Medulla oblongata (tissue), 1 donor: ENCODE results near the gene SPOPL.
A peak's percentile ranks its signal among the peaks of the same experiment; 100 is the strongest.

Source experiments
- DNase-seq: peaks from one replicate; pipeline ENCODE4 v3.0.0-alpha.2; 2015; ENCODE audit errors: extremely low spot score

The SPOPL gene

DNA sequence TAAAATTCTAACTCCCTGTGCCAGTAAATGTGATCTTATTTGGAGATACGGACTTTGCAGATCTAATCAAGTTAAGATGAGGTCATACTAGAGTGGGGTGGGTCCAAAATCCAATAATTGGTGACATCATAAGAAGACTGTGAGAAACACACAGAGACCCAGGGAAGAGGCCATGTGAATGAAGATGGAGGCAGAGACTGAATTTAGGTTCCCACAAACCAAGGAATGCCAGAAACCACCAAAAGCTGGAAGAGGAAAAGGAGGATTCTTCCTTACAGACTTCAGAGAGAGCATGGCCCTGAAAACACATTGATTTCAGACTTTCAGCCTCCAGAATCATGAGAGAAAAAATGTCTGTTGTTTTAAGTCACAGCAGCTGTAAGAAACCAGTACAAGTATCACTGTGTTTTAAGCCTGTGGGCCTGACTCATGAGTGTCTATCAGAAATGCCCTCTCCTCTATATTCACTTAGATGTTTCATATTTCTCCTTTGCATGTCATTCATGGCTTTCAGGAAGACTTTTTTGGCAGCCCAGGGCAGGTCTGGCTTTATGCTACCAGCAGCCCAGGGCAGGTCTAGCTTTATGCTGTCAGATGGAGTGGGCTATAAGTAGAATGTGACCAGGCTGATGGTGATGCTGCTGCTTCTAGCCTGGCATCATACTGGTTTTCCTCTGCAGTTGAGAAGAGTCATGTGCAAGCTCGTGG is 100.0 kb downstream of the SPOPL start:
- no peak for DNase-seq

DNA sequence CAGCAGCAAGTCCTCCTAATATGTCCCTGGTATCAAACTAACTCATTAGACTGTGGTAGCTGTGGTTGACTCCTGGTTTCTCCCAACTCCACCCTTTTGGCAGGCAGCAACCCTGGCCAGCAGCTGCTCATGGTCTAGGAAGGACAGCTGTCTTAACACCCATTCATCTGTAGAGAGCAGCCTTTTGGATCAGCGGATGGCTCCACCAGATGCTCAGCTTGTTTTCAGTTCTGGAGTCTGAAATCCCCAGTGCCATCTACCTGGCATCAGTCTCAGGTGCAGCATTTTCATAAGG is 100.5 kb downstream of the SPOPL start:
- no peak for DNase-seq

GRCh38 chr2:138607746-138608145 is 106.2 kb downstream of the SPOPL start:
- no peak for DNase-seq

- no peak for DNase-seq
These were observed 107.9 kb downstream of the SPOPL start for GRCh38 chr2:138609446-138609845.

- no peak for DNase-seq
These were observed 108.8 kb downstream of the SPOPL start for GRCh38 chr2:138610201-138610953.

DNA sequence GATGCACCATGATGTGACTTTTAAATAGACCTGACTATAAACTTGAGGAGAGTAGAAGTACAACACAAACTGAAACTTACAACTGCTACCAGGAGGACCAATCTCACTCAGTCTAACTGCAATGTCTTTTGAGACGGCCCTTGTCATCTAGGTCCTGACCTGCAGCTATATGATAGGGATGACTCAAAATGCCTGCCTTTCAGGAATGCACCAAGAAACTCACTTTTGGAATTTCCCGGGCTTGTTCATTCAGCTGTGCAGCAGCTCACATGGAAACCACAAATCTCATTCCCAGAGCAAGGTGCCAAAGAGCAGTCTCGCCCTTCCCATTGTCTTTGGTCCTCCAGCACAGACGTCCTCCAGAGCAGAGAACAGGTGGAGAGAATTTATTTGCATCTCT is 113.7 kb downstream of the SPOPL start:
- DNase-seq, result no peak

GRCh38 chr2:138617026-138617425 is 115.5 kb downstream of the SPOPL start:
- DNase-seq, result no peak

DNA sequence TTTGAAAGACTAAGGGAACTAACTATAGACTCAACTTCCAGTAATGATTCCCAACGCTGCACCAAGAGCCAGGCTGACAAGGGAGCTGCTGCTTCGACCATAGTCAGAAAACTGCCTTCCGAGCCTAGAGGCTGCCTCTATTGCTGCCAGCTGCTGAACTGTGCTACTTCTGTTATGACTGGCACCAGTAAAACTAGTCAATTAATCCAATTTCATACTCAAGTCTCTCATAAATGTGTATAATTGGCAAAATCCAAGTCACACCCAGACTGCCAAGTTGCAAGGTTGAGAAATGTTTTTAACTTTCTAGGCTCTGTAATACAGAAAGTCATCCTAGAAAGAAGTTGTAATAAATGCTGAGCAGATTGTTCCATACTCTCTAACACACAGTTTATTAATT is 117.4 kb downstream of the SPOPL start:
- no peak for DNase-seq

- peak; percentile 6 for DNase-seq
These were observed 118.9 kb downstream of the SPOPL start for GRCh38 chr2:138620431-138620830.

DNA sequence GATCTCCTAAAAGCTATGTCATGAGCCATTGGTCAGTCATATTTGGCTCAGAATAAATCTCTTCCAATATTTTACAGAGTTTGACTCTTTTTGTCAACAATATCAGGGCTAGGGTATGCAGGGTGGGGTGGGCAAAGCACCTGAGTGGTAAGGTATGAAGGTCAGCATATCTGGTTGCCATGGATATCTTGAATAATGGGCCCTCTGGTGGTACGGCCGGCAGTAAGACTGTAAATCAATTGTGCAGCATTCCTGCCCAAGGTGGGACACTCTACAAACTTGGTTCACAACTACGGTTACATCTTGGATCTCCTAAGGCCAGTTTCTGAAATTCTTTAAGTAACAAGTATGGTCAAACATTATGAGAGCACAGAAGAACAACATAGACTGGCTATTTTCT is 119.6 kb downstream of the SPOPL start:
- DNase-seq, result no peak

GRCh38 chr2:138622613-138623012 is 121.0 kb downstream of the SPOPL start:
- no peak for DNase-seq
